HT1080 (cell line): ENCODE results near the gene KMT2B. TPM values are rescaled to one million over a fixed set of nuclear protein-coding genes. Genes with fewer than 3 reads are reported as not detected.
"Not testable (repeated sequence)": the region's sequence is repeated elsewhere in the genome, so short reads cannot be mapped to it uniquely, and the experiment has no call there.

Experiments
- DNase-seq: peaks from one replicate; pipeline ENCODE4 v3.0.0-alpha.2; 2015; ENCODE audit warnings: low read depth
- total RNA-seq: library from RNA; depleted of rRNA; stranded (reverse); fragments of >200 nt; shearing (Covaris generic); gene quantifications from 2 replicates; pipeline ENCODE4 v1.2.3, GENCODE V29; 2014

Gene KMT2B
- total RNA-seq, 1 experiment from 2014 or later, result 10.9 TPM

- no peak for DNase-seq
Measured at GRCh38 chr19:35755550-35756376, 38.0 kb downstream of the KMT2B start.

GRCh38 chr19:35756377-35757230 lies 38.8 kb downstream of the KMT2B start, which contains the start of gene HSPB6:
TSS of gene HSPB6 (minus strand) at chr19:35757029. CDS start at chr19:35757008, 21 bp downstream.
- DNase-seq, result no peak

GRCh38 chr19:35757231-35757748 lies 39.5 kb downstream of the KMT2B start:
- peak; percentile 72 for DNase-seq

- DNase-seq, result peak; percentile 99
Measured at GRCh38 chr19:35757749-35758608, 40.2 kb downstream of the KMT2B start, which contains the start of gene PROSER3. TSS of gene PROSER3 (plus strand) at chr19:35758176. CDS start at chr19:35758216, 40 bp downstream.

- DNase-seq, result no peak
Measured at GRCh38 chr19:35759697-35760096, 41.9 kb downstream of the KMT2B start.

GRCh38 chr19:35760711-35761349 lies 43.0 kb downstream of the KMT2B start:
- DNase-seq, result peak; percentile 49

- no peak for DNase-seq
Measured at GRCh38 chr19:35764432-35765315, 46.9 kb downstream of the KMT2B start.

GRCh38 chr19:35766571-35767104 lies 48.8 kb downstream of the KMT2B start:
- no peak for DNase-seq

- no peak for DNase-seq
Measured at GRCh38 chr19:35767288-35768081, 49.7 kb downstream of the KMT2B start.

- no peak for DNase-seq
Measured at GRCh38 chr19:35768082-35768421, 50.2 kb downstream of the KMT2B start.

- not testable (repeated sequence) for DNase-seq
Measured at GRCh38 chr19:35772362-35772761, 54.6 kb downstream of the KMT2B start.

- DNase-seq, result no peak
Measured at GRCh38 chr19:35773020-35773806, 55.4 kb downstream of the KMT2B start.

GRCh38 chr19:35774274-35775045 lies 56.7 kb downstream of the KMT2B start:
- DNase-seq, result no peak

- no peak for DNase-seq
Measured at GRCh38 chr19:35775046-35775297, 57.2 kb downstream of the KMT2B start.

- peak; percentile 89 for DNase-seq
Measured at GRCh38 chr19:35775298-35776101, 57.7 kb downstream of the KMT2B start, which contains the start of gene ARHGAP33. TSS of gene ARHGAP33 (plus strand) at chr19:35775564. CDS start at chr19:35775659, 95 bp downstream.
